ENCODE data around the gene TEP1. TPM values are rescaled to one million over a fixed set of nuclear protein-coding genes. Genes with fewer than 3 reads are reported as not detected.

Gene TEP1
- total and polyA plus RNA-seq, 2 of the 13 experiments (the other 11 are each of a cell fraction or from before 2014, with no cell fraction given), result 11.0 to 12.8 TPM

- ChIA-PET POLR2A (no interaction called here), CTCF (ENCODE audit: low intra/inter-chr PET ratio, low total read pairs) (no interaction called here)
- Histone ChIP-seq H3K9me3 (ENCODE audit: low read length) (no peaks in the 10 kb centered on the region), H3K4me3 (replicated peaks in 1 of 3; ENCODE audit: insufficient read depth in 1 of 3, low read depth in 2 of 3, low read length in 3 of 3) (no peak overlapping the region), H3K4me1 (ENCODE audit: insufficient read depth, low read length) (no peaks in the 10 kb centered on the region), H3K4me2 (ENCODE audit: low read depth, low read length) (no peak overlapping the region), H3K9ac (ENCODE audit: insufficient read depth, low read depth, low read length) (no peak overlapping the region), H3K27me3 (ENCODE audit: control insufficient read depth in 1 of 2, insufficient read depth in 2 of 2, low read length in 2 of 2) (no peaks in the 10 kb centered on the region), H3K79me2 (ENCODE audit: insufficient read depth, low read length) (no peaks in the 10 kb centered on the region), H4K20me1 (ENCODE audit: insufficient read depth, low read length) (no peaks in the 10 kb centered on the region), H3K36me3 (replicated peaks in 1 of 2; ENCODE audit: control insufficient read depth in 1 of 2, insufficient read depth in 2 of 2, low read length in 2 of 2) (peaks cover 29 to 45% of the 10 kb centered on the region in 2 experiments; a peak in 4 of 5 replicates), H2AFZ (ENCODE audit: low read length) (no peak overlapping the region), H3K27ac (ENCODE audit: extremely low read length, insufficient read depth, low read length) (no peak overlapping the region)
- intact Hi-C loops (cut with micrococcal nuclease; ENCODE audit: unreplicated experiment), result no loop called here
- FAIRE-seq (no peak), ATAC-seq (no peak), DNase-seq (ENCODE audit: low spot score) (no peak)
- 95% methylated on average over 8 of the region's 10 CpGs for WGBS (ENCODE audit: low lambda C conversion rate)
- no TSS peak for BruUV-seq (replicated peaks)
- in situ Hi-C loops (cut with HindIII; ENCODE audit: extremely low pct_ligation_motif_present, low pct_unique_long_range_greater_than_20kb), result no loop called here
- TF ChIP-seq, protein P1, sequence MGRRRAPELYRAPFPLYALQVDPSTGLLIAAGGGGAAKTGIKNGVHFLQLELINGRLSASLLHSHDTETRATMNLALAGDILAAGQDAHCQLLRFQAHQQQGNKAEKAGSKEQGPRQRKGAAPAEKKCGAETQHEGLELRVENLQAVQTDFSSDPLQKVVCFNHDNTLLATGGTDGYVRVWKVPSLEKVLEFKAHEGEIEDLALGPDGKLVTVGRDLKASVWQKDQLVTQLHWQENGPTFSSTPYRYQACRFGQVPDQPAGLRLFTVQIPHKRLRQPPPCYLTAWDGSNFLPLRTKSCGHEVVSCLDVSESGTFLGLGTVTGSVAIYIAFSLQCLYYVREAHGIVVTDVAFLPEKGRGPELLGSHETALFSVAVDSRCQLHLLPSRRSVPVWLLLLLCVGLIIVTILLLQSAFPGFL (CRISPR knock-in tag; IDR thresholded peaks at IDR 0.05), result no peak
- TF ChIP-seq, protein P2, sequence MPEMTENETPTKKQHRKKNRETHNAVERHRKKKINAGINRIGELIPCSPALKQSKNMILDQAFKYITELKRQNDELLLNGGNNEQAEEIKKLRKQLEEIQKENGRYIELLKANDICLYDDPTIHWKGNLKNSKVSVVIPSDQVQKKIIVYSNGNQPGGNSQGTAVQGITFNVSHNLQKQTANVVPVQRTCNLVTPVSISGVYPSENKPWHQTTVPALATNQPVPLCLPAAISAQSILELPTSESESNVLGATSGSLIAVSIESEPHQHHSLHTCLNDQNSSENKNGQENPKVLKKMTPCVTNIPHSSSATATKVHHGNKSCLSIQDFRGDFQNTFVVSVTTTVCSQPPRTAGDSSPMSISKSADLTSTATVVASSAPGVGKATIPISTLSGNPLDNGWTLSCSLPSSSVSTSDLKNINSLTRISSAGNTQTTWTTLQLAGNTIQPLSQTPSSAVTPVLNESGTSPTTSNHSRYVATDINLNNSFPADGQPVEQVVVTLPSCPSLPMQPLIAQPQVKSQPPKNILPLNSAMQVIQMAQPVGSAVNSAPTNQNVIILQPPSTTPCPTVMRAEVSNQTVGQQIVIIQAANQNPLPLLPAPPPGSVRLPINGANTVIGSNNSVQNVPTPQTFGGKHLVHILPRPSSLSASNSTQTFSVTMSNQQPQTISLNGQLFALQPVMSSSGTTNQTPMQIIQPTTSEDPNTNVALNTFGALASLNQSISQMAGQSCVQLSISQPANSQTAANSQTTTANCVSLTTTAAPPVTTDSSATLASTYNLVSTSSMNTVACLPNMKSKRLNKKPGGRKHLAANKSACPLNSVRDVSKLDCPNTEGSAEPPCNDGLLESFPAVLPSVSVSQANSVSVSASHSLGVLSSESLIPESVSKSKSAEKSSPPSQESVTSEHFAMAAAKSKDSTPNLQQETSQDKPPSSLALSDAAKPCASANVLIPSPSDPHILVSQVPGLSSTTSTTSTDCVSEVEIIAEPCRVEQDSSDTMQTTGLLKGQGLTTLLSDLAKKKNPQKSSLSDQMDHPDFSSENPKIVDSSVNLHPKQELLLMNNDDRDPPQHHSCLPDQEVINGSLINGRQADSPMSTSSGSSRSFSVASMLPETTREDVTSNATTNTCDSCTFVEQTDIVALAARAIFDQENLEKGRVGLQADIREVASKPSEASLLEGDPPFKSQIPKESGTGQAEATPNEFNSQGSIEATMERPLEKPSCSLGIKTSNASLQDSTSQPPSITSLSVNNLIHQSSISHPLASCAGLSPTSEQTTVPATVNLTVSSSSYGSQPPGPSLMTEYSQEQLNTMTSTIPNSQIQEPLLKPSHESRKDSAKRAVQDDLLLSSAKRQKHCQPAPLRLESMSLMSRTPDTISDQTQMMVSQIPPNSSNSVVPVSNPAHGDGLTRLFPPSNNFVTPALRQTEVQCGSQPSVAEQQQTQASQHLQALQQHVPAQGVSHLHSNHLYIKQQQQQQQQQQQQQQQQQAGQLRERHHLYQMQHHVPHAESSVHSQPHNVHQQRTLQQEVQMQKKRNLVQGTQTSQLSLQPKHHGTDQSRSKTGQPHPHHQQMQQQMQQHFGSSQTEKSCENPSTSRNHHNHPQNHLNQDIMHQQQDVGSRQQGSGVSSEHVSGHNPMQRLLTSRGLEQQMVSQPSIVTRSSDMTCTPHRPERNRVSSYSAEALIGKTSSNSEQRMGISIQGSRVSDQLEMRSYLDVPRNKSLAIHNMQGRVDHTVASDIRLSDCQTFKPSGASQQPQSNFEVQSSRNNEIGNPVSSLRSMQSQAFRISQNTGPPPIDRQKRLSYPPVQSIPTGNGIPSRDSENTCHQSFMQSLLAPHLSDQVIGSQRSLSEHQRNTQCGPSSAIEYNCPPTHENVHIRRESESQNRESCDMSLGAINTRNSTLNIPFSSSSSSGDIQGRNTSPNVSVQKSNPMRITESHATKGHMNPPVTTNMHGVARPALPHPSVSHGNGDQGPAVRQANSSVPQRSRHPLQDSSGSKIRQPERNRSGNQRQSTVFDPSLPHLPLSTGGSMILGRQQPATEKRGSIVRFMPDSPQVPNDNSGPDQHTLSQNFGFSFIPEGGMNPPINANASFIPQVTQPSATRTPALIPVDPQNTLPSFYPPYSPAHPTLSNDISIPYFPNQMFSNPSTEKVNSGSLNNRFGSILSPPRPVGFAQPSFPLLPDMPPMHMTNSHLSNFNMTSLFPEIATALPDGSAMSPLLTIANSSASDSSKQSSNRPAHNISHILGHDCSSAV (CRISPR knock-in tag; IDR thresholded peaks at IDR 0.05; ENCODE audit: borderline replicate concordance), result no peak
- TF ChIP-seq ZNF296 (CRISPR knock-in tag; conservative IDR thresholded peaks at IDR 0.05), result no peak
- no peak for TF ChIP-seq ZFY (CRISPR knock-in tag; IDR thresholded peaks at IDR 0.05)
- no peak for TF ChIP-seq ZNF235 (CRISPR knock-in tag; IDR thresholded peaks at IDR 0.05; ENCODE audit: borderline replicate concordance)
- TF ChIP-seq KAT8 (CRISPR knock-in tag; IDR thresholded peaks at IDR 0.05), result no peak
- no peak for TF ChIP-seq ZNF251 (CRISPR knock-in tag; IDR thresholded peaks at IDR 0.05)
- no peak for TF ChIP-seq SP5 (CRISPR knock-in tag; IDR thresholded peaks at IDR 0.05; ENCODE audit: borderline replicate concordance, low read depth)
- TF ChIP-seq, protein P3, sequence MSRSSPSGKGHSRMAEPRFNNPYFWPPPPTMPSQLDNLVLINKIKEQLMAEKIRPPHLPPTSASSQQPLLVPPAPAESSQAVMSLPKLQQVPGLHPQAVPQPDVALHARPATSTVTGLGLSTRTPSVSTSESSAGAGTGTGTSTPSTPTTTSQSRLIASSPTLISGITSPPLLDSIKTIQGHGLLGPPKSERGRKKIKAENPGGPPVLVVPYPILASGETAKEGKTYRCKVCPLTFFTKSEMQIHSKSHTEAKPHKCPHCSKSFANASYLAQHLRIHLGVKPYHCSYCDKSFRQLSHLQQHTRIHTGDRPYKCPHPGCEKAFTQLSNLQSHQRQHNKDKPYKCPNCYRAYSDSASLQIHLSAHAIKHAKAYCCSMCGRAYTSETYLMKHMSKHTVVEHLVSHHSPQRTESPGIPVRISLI (CRISPR knock-in tag; IDR thresholded peaks at IDR 0.05; ENCODE audit: borderline replicate concordance), result no peak
- no peak for TF ChIP-seq JDP2 (CRISPR knock-in tag; IDR thresholded peaks at IDR 0.05; ENCODE audit: borderline replicate concordance)
- TF ChIP-seq ZNF768 (CRISPR knock-in tag; IDR thresholded peaks at IDR 0.05), result no peak
- TF ChIP-seq, protein P4, sequence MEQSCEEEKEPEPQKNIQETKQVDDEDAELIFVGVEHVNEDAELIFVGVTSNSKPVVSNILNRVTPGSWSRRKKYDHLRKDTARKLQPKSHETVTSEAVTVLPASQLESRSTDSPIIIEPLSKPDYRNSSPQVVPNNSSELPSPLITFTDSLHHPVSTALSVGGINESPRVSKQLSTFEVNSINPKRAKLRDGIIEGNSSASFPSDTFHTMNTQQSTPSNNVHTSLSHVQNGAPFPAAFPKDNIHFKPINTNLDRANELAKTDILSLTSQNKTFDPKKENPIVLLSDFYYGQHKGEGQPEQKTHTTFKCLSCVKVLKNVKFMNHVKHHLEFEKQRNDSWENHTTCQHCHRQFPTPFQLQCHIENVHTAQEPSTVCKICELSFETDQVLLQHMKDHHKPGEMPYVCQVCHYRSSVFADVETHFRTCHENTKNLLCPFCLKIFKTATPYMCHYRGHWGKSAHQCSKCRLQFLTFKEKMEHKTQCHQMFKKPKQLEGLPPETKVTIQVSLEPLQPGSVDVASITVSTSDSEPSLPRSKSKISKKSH (CRISPR knock-in tag; IDR thresholded peaks at IDR 0.05; ENCODE audit: borderline replicate concordance), result no peak
Measured at GRCh38 chr14:20383032-20383431, 30.3 kb downstream of the TEP1 start.
